Mucosa of descending colon (tissue), 3 donors: ENCODE results near the gene VPS26C. TPM values are rescaled to one million over a fixed set of nuclear protein-coding genes. Genes with fewer than 3 reads are reported as not detected.

Source experiments
- ATAC-seq: fragments of 200-7000 bp; cut with Tn5 transposase; one replicate; pipeline ENCODE4 v1.9.1; 2020; ENCODE audit warnings: mild to moderate bottlenecking, moderate library complexity
- DNase-seq, 3 donors: peaks; one replicate each; pipeline ENCODE4 v3.0.0-alpha.2; 2020
- H3K36me3 ChIP-seq: fragments of 200-600 bp; one replicate; pipeline ENCODE4 v1.8.0; 2021; ENCODE audit warnings: low read depth, mild to moderate bottlenecking
- H3K4me1 ChIP-seq: fragments of 200-600 bp; one replicate; pipeline ENCODE4 v1.8.0; 2021; ENCODE audit warnings: low read depth, mild to moderate bottlenecking
- H3K4me3 ChIP-seq: fragments of 200-600 bp; one replicate; pipeline ENCODE4 v1.8.0; 2021; ENCODE audit warnings: mild to moderate bottlenecking
- H3K9me3 ChIP-seq: fragments of 200-600 bp; one replicate; pipeline ENCODE4 v1.8.0; 2021; ENCODE audit warnings: mild to moderate bottlenecking
- CTCF ChIP-seq: fragments of 200-600 bp; IDR thresholded peaks from one replicate; pipeline ENCODE4 v1.8.0; 2022; ENCODE audit warnings: antibody characterized with exemption, mild to moderate bottlenecking
- intact Hi-C, 2 donors: fragments of 100-400 bp; cut with DNase I in 1 of 2; cut with micrococcal nuclease in 1 of 2; formaldehyde crosslinking; loops; one replicate each; pipeline versions ENCODE4 v1.11.0 to v1.11.1; 2022; cut with DNase I, micrococcal nuclease
- total RNA-seq, 3 donors: library from RNA; stranded (reverse); fragmentation: NEBNext Ultra II Directional in 2 of 3; extraction: Animal tissue kit (Norgen Biotek cat#: 25700) in 2 of 3; gene quantifications; one replicate each; pipeline versions ENCODE4 v1.2.1 to v1.2.4, GENCODE V29; 2021 to 2023
- donor health status: DM: no; HTN: no; CAD: no; lungs with moderate emphysema.
- donor health status: DM: no; HTN: no; CAD: no.
- donor health status: DM: no; HTN: yes; CAD: no.

The VPS26C gene
- total RNA-seq, 3 donors from 2014 or later = 62.7 to 72.4 (median 71.8) TPM

- intact Hi-C loops = no loop called here
- no peak for TF ChIP-seq CTCF
- ATAC-seq (no peak), DNase-seq (no peak)
- H3K36me3 ChIP-seq = no peaks in the 10 kb centered on the region
- no peaks in the 10 kb centered on the region for H3K4me1 ChIP-seq
- H3K4me3 ChIP-seq = no peak overlapping the region
- H3K9me3 ChIP-seq = no peaks in the 10 kb centered on the region
Measured at GRCh38 chr21:37204580-37204979, 62.6 kb downstream of the VPS26C start.

- H3K36me3 ChIP-seq = no peaks in the 10 kb centered on the region
- no peak for DNase-seq
Measured at GRCh38 chr21:37202221-37203110, 64.7 kb downstream of the VPS26C start.

GRCh38 chr21:37200641-37201480 is 66.3 kb downstream of the VPS26C start:
- ATAC-seq = no peak
- H3K4me1 ChIP-seq = no peaks in the 10 kb centered on the region
- TF ChIP-seq CTCF = no peak
- no peaks in the 10 kb centered on the region for H3K9me3 ChIP-seq
- H3K4me3 ChIP-seq = no peak overlapping the region
- no peak for DNase-seq
- intact Hi-C loops = no loop called here
- no peaks in the 10 kb centered on the region for H3K36me3 ChIP-seq

More at GRCh38 chr21:37202221-37203110, 64.7 kb downstream of the VPS26C start:
- no peaks in the 10 kb centered on the region for H3K9me3 ChIP-seq
- intact Hi-C loops = no loop called here
- no peaks in the 10 kb centered on the region for H3K4me1 ChIP-seq
- no peak overlapping the region for H3K4me3 ChIP-seq
- no peak for ATAC-seq
- TF ChIP-seq CTCF = no peak

- no peak overlapping the region for H3K4me3 ChIP-seq
- ATAC-seq = peak; percentile 77
- no peaks in the 10 kb centered on the region for H3K36me3 ChIP-seq
- no peak for DNase-seq
- H3K4me1 ChIP-seq = no peaks in the 10 kb centered on the region
- H3K9me3 ChIP-seq = no peaks in the 10 kb centered on the region
- no peak for TF ChIP-seq CTCF
- intact Hi-C loops = no loop called here
Measured at GRCh38 chr21:37199057-37199924, 67.8 kb downstream of the VPS26C start.

GRCh38 chr21:37197746-37198145 is 69.4 kb downstream of the VPS26C start:
- H3K4me1 ChIP-seq = no peaks in the 10 kb centered on the region
- ATAC-seq (no peak), DNase-seq (no peak)
- intact Hi-C loops = no loop called here
- no peak for TF ChIP-seq CTCF
- no peaks in the 10 kb centered on the region for H3K9me3 ChIP-seq
- H3K36me3 ChIP-seq = no peaks in the 10 kb centered on the region
- H3K4me3 ChIP-seq = no peak overlapping the region
